ENCODE results near the gene FKBP1A. TPM values are rescaled to one million over a fixed set of nuclear protein-coding genes. Genes with fewer than 3 reads are reported as not detected.
"Not testable (repeated sequence)": the region's sequence is repeated elsewhere in the genome, so short reads cannot be mapped to it uniquely, and the experiment has no call there.

The FKBP1A gene
- total RNA-seq, 1 donor from 2014 or later = 155 TPM

- no peak for TF ChIP-seq CTCF (IDR thresholded peaks at IDR 0.05; ENCODE audit: insufficient read depth, low read length, poor library complexity, severe bottlenecking)
These were observed 8.6 kb upstream of the FKBP1A start for GRCh38 chr20:1401451-1401907.

GRCh38 chr20:1399678-1400366 lies 7.0 kb upstream of the FKBP1A start:
- DNase-seq (ENCODE audit: low read depth) = peak; percentile 83
- H3K4me3 ChIP-seq (ENCODE audit: low read depth, low read length); H3K27me3 ChIP-seq (ENCODE audit: control insufficient read depth, insufficient read depth, low read length); H3K36me3 ChIP-seq (ENCODE audit: control insufficient read depth, insufficient read depth, low read length): not testable (repeated sequence)

More at GRCh38 chr20:1401451-1401907, 8.6 kb upstream of the FKBP1A start:
- Histone ChIP-seq H3K36me3 (ENCODE audit: control insufficient read depth, insufficient read depth, low read length) (no peaks in the 10 kb centered on the region), H3K4me3 (ENCODE audit: low read depth, low read length) (no peak overlapping the region), H3K27me3 (ENCODE audit: control insufficient read depth, insufficient read depth, low read length) (no peaks in the 10 kb centered on the region)
- no peak for DNase-seq (ENCODE audit: low read depth)

- H3K27me3 ChIP-seq (ENCODE audit: control insufficient read depth, insufficient read depth, low read length); H3K4me3 ChIP-seq (ENCODE audit: low read depth, low read length); H3K36me3 ChIP-seq (ENCODE audit: control insufficient read depth, insufficient read depth, low read length); DNase-seq (ENCODE audit: low read depth): not testable (repeated sequence)
- TF ChIP-seq CTCF (IDR thresholded peaks at IDR 0.05; ENCODE audit: insufficient read depth, low read length, poor library complexity, severe bottlenecking) = peak; percentile 10
These were observed 5.3 kb upstream of the FKBP1A start for GRCh38 chr20:1398185-1398584.

- Histone ChIP-seq H3K27me3 (ENCODE audit: control insufficient read depth, insufficient read depth, low read length) (no peaks in the 10 kb centered on the region), H3K36me3 (ENCODE audit: control insufficient read depth, insufficient read depth, low read length) (no peaks in the 10 kb centered on the region), H3K4me3 (ENCODE audit: low read depth, low read length) (no peak overlapping the region)
- DNase-seq (ENCODE audit: low read depth) = no peak
- TF ChIP-seq CTCF (IDR thresholded peaks at IDR 0.05; ENCODE audit: insufficient read depth, low read length, poor library complexity, severe bottlenecking) = peak; percentile 7
These were observed 4.9 kb upstream of the FKBP1A start for GRCh38 chr20:1397710-1398109.

- H3K4me3 ChIP-seq (ENCODE audit: low read depth, low read length) = no peak overlapping the region
- no peaks in the 10 kb centered on the region for H3K36me3 ChIP-seq (ENCODE audit: control insufficient read depth, insufficient read depth, low read length)
- no peak for TF ChIP-seq CTCF (IDR thresholded peaks at IDR 0.05; ENCODE audit: insufficient read depth, low read length, poor library complexity, severe bottlenecking)
- DNase-seq (ENCODE audit: low read depth) = no peak
- H3K27me3 ChIP-seq (ENCODE audit: control insufficient read depth, insufficient read depth, low read length) = no peaks in the 10 kb centered on the region
These were observed 3.8 kb upstream of the FKBP1A start for GRCh38 chr20:1396702-1397101.

GRCh38 chr20:1396264-1396663 lies 3.4 kb upstream of the FKBP1A start:
- Histone ChIP-seq H3K27me3 (ENCODE audit: control insufficient read depth, insufficient read depth, low read length) (no peaks in the 10 kb centered on the region), H3K36me3 (ENCODE audit: control insufficient read depth, insufficient read depth, low read length) (no peaks in the 10 kb centered on the region), H3K4me3 (ENCODE audit: low read depth, low read length) (no peak overlapping the region)
- no peak for TF ChIP-seq CTCF (IDR thresholded peaks at IDR 0.05; ENCODE audit: insufficient read depth, low read length, poor library complexity, severe bottlenecking)
- no peak for DNase-seq (ENCODE audit: low read depth)
